Activated CD4-positive, alpha-beta memory T cell treated with anti-CD3 and anti-CD28 coated beads for 36 hours (primary cell): Measurements from ENCODE around the gene RABL2A. TPM values are rescaled to one million over a fixed set of nuclear protein-coding genes. Genes with fewer than 3 reads are reported as not detected.

Source experiments
- microRNA-seq: library from miRNA; unstranded; fragments of <30 nt; microRNA quantifications from one replicate; pipeline ENCODE4 v1.2.0, GENCODE V29; 2022; ENCODE audit warnings: borderline number of aligned reads, borderline microRNAs expressed, borderline replicate concordance
- total RNA-seq, 2 experiments: library from RNA; stranded (reverse); gene quantifications; one replicate each; pipeline ENCODE4 v1.2.3, GENCODE V29; 2021

Gene RABL2A
- total RNA-seq, 2 experiments from 2014 or later: 13.0 to 14.7 TPM

Small RNA genes lying within 50 kb of the gene (microRNA-seq; reads per million reads assigned to microRNA genes)
- not detected for gene MIR1302-3

Other genes starting within 250 kb of the RABL2A start
- gene ZNG1B, start 189.6 kb upstream of the RABL2A start, total RNA-seq: 10 to 100 TPM; 28.0 to 35.3 TPM
- gene FOXD4L1, start 128.6 kb upstream of the RABL2A start, total RNA-seq: under 1 TPM in 1 of 2 experiments, not detected in 1; 0.12 TPM
- gene SLC35F5, start 129.4 kb downstream of the RABL2A start, total RNA-seq: 10 to 100 TPM; 21.7 to 24.3 TPM